Esophagus squamous epithelium (tissue), 5 donors: ENCODE results near the gene HOTAIR. TPM values are rescaled to one million over a fixed set of nuclear protein-coding genes. Genes with fewer than 3 reads are reported as not detected.

Experiments
- DNase-seq: peaks from one replicate; lab custom pipeline; 2025; lab: John Stamatoyannopoulos, UW
- H3K27ac ChIP-seq, 4 donors: fragments of 200-600 bp; sonication (generic); one replicate each; pipeline ENCODE4 v1.5.1; 2016 to 2019; ENCODE audit warnings: mild to moderate bottlenecking in 1 of 4
- H3K27me3 ChIP-seq, 4 donors: fragments of 200-600 bp; sonication (generic); 1 replicate in 3 of 4; 2 replicates in 1 of 4; pipeline versions ENCODE4 v1.5.1 to v1.6.0; 2017 to 2021; ENCODE audit warnings: antibody characterized with exemption in 1 of 4
- H3K36me3 ChIP-seq, 3 donors: fragments of 200-600 bp; sonication (generic); one replicate each; pipeline ENCODE4 v1.5.1; 2016 to 2019
- H3K4me1 ChIP-seq, 3 donors: fragments of 200-600 bp; sonication (generic); one replicate each; pipeline ENCODE4 v1.5.1; 2017 to 2019
- H3K4me3 ChIP-seq, 4 donors: fragments of 200-600 bp; sonication (generic); 1 replicate in 3 of 4; 2 replicates in 1 of 4; pipeline ENCODE4 v1.5.1; 2016 to 2019; ENCODE audit warnings: mild to moderate bottlenecking in 2 of 4, moderate library complexity in 1 of 4
- H3K9me3 ChIP-seq, 3 donors: fragments of 200-600 bp; sonication (generic); one replicate each; pipeline ENCODE4 v1.5.1; 2016 to 2019
- POLR2A ChIP-seq, 4 donors: fragments of 450-650 bp; IDR thresholded peaks; one replicate each; pipeline ENCODE4 v1.6.1; 2017; ENCODE audit warnings: antibody characterized with exemption in 4 of 4, mild to moderate bottlenecking in 4 of 4, moderate library complexity in 3 of 4
- WGBS, 2 donors: methylation state at CpG; one replicate each; pipeline ENCODE4 v1.1.5; 2018; 5-methylcytosine and 5-hydroxymethylcytosine counted together
- intact Hi-C: fragments of 100-400 bp; cut with DNase I; formaldehyde crosslinking; loops from one replicate; pipeline ENCODE4 v1.15.0; 2022
- total RNA-seq, 4 donors: library from RNA; depleted of rRNA; stranded (reverse); fragments of >200 nt; gene quantifications; one replicate each; pipeline ENCODE4 v1.1.0, GENCODE V29; 2016
- TF ChIP-seq, protein P1 (sequence below), 6 experiments: fragments of 450-650 bp in 4 of 6; fragments of 200-600 bp in 2 of 6; sonication (generic) in 2 of 6; IDR thresholded peaks; one replicate each; pipeline ENCODE4 v1.5.1; 2016 to 2019; ENCODE audit warnings: antibody characterized with exemption in 6 of 6, mild to moderate bottlenecking in 4 of 6, moderate library complexity in 4 of 6
- donor health status: DM: yes; HTN: yes; CAD: no.

The HOTAIR gene
- total RNA-seq, 4 donors from 2014 or later: not detected

DNA sequence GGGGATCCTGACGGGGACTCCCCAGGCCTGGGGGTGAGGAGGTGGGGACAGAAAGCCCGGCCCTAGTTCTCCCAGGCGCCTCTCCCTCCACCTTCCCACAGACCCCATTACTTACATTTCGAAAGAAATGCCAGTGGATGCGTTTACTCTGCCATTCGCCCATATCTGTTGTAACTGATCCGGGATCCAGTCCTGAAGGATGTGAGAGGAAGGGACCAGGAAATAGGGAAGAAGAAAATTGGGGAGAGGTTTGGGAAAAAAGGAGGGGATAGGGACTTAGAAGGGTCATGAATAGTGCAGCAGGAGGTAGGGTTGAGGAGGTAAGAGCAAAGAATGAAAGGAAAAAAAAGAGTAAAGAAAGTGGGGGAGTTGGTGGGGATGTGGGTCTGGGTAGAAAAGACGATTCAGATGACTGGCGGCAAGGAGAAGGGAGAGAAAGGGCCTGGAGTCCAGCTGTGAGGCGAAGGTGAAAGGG is 18.9 kb downstream of the HOTAIR start:
- Histone ChIP-seq H3K4me3 (no peak overlapping the region), H3K9me3 (no peaks in the 10 kb centered on the region), H3K36me3 (no peaks in the 10 kb centered on the region), H3K4me1 (peaks cover 5 to 54% (median 8%) of the 10 kb centered on the region in 3 donors), H3K27ac (no peak overlapping the region), H3K27me3 (peaks cover 46 to 100% (median 79%) of the 10 kb centered on the region in 4 donors)
- DNase-seq: no peak
- TF ChIP-seq, protein P1, sequence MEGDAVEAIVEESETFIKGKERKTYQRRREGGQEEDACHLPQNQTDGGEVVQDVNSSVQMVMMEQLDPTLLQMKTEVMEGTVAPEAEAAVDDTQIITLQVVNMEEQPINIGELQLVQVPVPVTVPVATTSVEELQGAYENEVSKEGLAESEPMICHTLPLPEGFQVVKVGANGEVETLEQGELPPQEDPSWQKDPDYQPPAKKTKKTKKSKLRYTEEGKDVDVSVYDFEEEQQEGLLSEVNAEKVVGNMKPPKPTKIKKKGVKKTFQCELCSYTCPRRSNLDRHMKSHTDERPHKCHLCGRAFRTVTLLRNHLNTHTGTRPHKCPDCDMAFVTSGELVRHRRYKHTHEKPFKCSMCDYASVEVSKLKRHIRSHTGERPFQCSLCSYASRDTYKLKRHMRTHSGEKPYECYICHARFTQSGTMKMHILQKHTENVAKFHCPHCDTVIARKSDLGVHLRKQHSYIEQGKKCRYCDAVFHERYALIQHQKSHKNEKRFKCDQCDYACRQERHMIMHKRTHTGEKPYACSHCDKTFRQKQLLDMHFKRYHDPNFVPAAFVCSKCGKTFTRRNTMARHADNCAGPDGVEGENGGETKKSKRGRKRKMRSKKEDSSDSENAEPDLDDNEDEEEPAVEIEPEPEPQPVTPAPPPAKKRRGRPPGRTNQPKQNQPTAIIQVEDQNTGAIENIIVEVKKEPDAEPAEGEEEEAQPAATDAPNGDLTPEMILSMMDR (IDR thresholded peaks at IDR 0.05): no peak
- TF ChIP-seq POLR2A (IDR thresholded peaks at IDR 0.05): no peak
- 9% methylated on average over 9 to 10 of the region's 10 CpGs for WGBS, 2 donors
- intact Hi-C loops: no loop called here

DNA sequence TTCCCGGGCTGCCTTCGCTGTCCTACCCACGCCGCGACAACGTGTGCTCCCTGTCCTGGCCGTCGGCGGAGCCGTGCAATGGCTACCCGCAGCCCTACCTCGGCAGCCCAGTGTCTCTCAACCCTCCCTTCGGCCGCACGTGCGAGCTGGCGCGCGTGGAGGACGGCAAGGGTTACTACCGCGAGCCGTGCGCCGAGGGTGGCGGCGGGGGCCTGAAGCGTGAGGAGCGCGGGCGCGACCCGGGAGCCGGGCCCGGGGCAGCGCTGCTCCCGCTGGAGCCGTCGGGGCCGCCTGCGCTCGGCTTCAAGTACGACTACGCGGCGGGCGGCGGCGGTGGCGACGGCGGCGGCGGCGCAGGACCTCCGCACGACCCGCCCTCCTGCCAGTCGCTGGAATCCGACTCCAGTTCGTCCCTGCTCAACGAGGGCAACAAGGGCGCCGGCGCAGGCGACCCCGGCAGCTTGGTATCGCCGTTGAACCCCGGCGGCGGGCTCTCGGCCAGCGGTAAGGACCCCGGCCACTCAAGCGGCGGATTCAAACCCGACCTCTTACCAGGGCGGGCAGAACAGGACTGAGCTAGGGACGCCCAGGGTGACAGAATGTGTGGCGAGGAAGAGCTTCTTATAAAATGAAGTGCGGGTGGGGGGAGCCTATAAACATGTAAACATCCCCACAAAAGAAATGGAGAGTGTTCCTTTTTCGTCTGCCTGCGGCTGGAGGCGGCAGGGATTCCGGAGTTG is 19.5 kb downstream of the HOTAIR start:
- H3K4me3 ChIP-seq: no peak overlapping the region
- H3K4me1 ChIP-seq: peaks cover 5 to 48% (median 5%) of the 10 kb centered on the region in 3 donors
- intact Hi-C loops: no loop called here
- DNase-seq: no peak
- TF ChIP-seq, protein P1 (IDR thresholded peaks at IDR 0.05): no peak
- no peak for TF ChIP-seq POLR2A (IDR thresholded peaks at IDR 0.05)
- no peak overlapping the region for H3K27ac ChIP-seq
- H3K9me3 ChIP-seq: no peaks in the 10 kb centered on the region
- H3K27me3 ChIP-seq: peaks cover 50 to 100% (median 78%) of the 10 kb centered on the region in 4 donors
- no peaks in the 10 kb centered on the region for H3K36me3 ChIP-seq
- WGBS, 2 donors: 4 to 15% methylated on average over 6 to 20 of the region's 86 CpGs

GRCh38 chr12:53954694-53955035 is 20.1 kb downstream of the HOTAIR start, which contains the start of gene HOXC12:
HOXC12 (plus strand) TSS chr12:53954903; CDS start chr12:53954930, 27 bp downstream.
- TF ChIP-seq, protein P1 (IDR thresholded peaks at IDR 0.05): no peak
- TF ChIP-seq POLR2A (IDR thresholded peaks at IDR 0.05): no peak
- intact Hi-C loops: no loop called here
- WGBS, 2 donors: 1 to 6% methylated on average over 7 to 8 of the region's 20 CpGs
- peaks cover 55 to 100% (median 77%) of the 10 kb centered on the region in 4 donors for H3K27me3 ChIP-seq
- DNase-seq: no peak
- H3K36me3 ChIP-seq: no peaks in the 10 kb centered on the region
- H3K27ac ChIP-seq: no peak within 1 kb of the TSS
- no peaks in the 10 kb centered on the region for H3K9me3 ChIP-seq
- no peak within 1 kb of the TSS for H3K4me3 ChIP-seq
- H3K4me1 ChIP-seq: peaks cover 5 to 48% (median 5%) of the 10 kb centered on the region in 3 donors

- H3K27ac ChIP-seq: no peak overlapping the region
- WGBS, 2 donors: 6 to 11% methylated on average over 16 to 17 of the region's 19 CpGs
- TF ChIP-seq POLR2A (IDR thresholded peaks at IDR 0.05): no peak
- TF ChIP-seq, protein P1 (IDR thresholded peaks at IDR 0.05): no peak
- H3K27me3 ChIP-seq: peaks cover 60 to 100% (median 78%) of the 10 kb centered on the region in 4 donors
- no peaks in the 10 kb centered on the region for H3K9me3 ChIP-seq
- H3K4me1 ChIP-seq: peaks cover 5 to 48% (median 5%) of the 10 kb centered on the region in 3 donors
- no peak overlapping the region for H3K4me3 ChIP-seq
- intact Hi-C loops: no loop called here
- DNase-seq: no peak
- H3K36me3 ChIP-seq: no peaks in the 10 kb centered on the region
Measured at GRCh38 chr12:53953831-53954693, 20.7 kb downstream of the HOTAIR start.
